GM19395 (cell line): ENCODE results near the gene C16orf46.
A peak's percentile ranks its signal among the peaks of the same experiment; 100 is the strongest.
"Not testable (repeated sequence)": the region's sequence is repeated elsewhere in the genome, so short reads cannot be mapped to it uniquely, and the experiment has no call there.

Experiments used
- ATAC-seq: cut with Tn5 transposase; IDR thresholded peaks from one replicate; pipeline ENCODE4 v1.9.1; 2021; ENCODE audit warnings: mild to moderate bottlenecking, moderate library complexity; ENCODE audit not compliant: unreplicated experiment

C16orf46 gene

GRCh38 chr16:81077076-81077940 lies at the start of gene C16orf46:
TSS of gene C16orf46 (minus strand) at chr16:81077238. CDS start at chr16:81063955, 13,283 bp downstream.
- peak; percentile 96 for ATAC-seq

GRCh38 chr16:81123092-81123852 lies 46.2 kb upstream of the C16orf46 start:
- no peak for ATAC-seq

GRCh38 chr16:81121474-81121990 lies 44.5 kb upstream of the C16orf46 start:
- no peak for ATAC-seq

GRCh38 chr16:81117436-81117835 lies 40.4 kb upstream of the C16orf46 start:
- no peak for ATAC-seq

- no peak for ATAC-seq
Observed at GRCh38 chr16:81116285-81116684, 39.2 kb upstream of the C16orf46 start.

- no peak for ATAC-seq
Observed at GRCh38 chr16:81112453-81112852, 35.4 kb upstream of the C16orf46 start.

- ATAC-seq, result not testable (repeated sequence)
Observed at GRCh38 chr16:81109274-81109673, 32.2 kb upstream of the C16orf46 start.

GRCh38 chr16:81107511-81107910 lies 30.5 kb upstream of the C16orf46 start:
- no peak for ATAC-seq

GRCh38 chr16:81106826-81107503 lies 29.9 kb upstream of the C16orf46 start:
- ATAC-seq, result no peak

GRCh38 chr16:81105946-81106345 lies 28.9 kb upstream of the C16orf46 start:
- no peak for ATAC-seq

GRCh38 chr16:81101702-81102101 lies 24.7 kb upstream of the C16orf46 start:
- no peak for ATAC-seq

- no peak for ATAC-seq
Observed at GRCh38 chr16:81099958-81100357, 22.9 kb upstream of the C16orf46 start.

GRCh38 chr16:81097230-81097629 lies 20.2 kb upstream of the C16orf46 start:
- no peak for ATAC-seq

- ATAC-seq, result no peak
Observed at GRCh38 chr16:81096715-81097208, 19.7 kb upstream of the C16orf46 start.

GRCh38 chr16:81095953-81096714 lies 19.1 kb upstream of the C16orf46 start, which contains the start of gene GCSH:
TSS of gene GCSH (minus strand) at chr16:81096395. CDS start at chr16:81096278, 117 bp downstream.
- ATAC-seq, result peak; percentile 98

- peak; percentile 8 for ATAC-seq
Observed at GRCh38 chr16:81095653-81095952, 18.6 kb upstream of the C16orf46 start.

GRCh38 chr16:81094771-81095251 lies 17.8 kb upstream of the C16orf46 start:
- no peak for ATAC-seq

- no peak for ATAC-seq
Observed at GRCh38 chr16:81088836-81089235, 11.8 kb upstream of the C16orf46 start.

- no peak for ATAC-seq
Observed at GRCh38 chr16:81081014-81081413, 4.0 kb upstream of the C16orf46 start.

- no peak for ATAC-seq
Observed at GRCh38 chr16:81080233-81080632, 3.2 kb upstream of the C16orf46 start.
